GM18858 (cell line): Measurements from ENCODE around the gene CHMP6.

Experiments used
- ATAC-seq: cut with Tn5 transposase; IDR thresholded peaks from one replicate; pipeline ENCODE4 v1.9.1; 2021; ENCODE audit not compliant: unreplicated experiment

CHMP6 gene

GRCh38 chr17:80992077-80992947, 671 bp downstream of the CHMP6 start:
- no peak for ATAC-seq

DNA sequence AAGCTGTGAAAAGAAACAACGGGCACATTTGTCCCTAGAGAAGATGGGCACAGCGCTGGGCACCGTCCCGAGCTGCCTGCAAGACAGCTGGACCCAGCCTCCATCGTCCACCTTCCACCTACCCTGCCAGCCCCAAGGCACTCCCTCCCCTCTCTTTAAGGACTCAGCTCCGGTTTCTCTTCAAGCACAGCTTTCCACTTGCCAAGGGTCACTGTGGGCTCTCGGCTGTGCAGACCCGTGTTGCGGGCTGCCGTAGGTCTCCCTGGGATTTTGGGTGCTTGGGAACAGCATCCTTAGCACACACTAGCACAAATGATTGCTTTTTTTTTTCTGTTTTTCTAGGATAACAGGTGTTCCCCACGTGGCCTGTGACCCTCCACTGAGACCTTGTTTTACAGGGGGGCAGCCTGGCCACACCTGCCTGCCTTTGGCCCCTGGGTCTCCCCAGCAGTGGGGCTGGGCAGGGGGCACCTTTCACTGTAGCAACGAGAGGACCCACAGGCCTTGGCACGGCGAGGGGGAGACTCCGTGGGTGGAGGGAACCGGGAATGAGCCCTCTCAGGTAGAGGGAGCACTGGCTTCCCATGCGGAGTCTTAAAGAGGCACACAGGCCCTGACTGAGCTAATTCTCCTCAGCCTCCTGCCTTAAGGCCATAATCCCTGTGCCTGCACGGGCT, 1.4 kb downstream of the CHMP6 start:
- no peak for ATAC-seq

- ATAC-seq = no peak
Observed at GRCh38 chr17:80995131-80995530, 3.5 kb downstream of the CHMP6 start.

DNA sequence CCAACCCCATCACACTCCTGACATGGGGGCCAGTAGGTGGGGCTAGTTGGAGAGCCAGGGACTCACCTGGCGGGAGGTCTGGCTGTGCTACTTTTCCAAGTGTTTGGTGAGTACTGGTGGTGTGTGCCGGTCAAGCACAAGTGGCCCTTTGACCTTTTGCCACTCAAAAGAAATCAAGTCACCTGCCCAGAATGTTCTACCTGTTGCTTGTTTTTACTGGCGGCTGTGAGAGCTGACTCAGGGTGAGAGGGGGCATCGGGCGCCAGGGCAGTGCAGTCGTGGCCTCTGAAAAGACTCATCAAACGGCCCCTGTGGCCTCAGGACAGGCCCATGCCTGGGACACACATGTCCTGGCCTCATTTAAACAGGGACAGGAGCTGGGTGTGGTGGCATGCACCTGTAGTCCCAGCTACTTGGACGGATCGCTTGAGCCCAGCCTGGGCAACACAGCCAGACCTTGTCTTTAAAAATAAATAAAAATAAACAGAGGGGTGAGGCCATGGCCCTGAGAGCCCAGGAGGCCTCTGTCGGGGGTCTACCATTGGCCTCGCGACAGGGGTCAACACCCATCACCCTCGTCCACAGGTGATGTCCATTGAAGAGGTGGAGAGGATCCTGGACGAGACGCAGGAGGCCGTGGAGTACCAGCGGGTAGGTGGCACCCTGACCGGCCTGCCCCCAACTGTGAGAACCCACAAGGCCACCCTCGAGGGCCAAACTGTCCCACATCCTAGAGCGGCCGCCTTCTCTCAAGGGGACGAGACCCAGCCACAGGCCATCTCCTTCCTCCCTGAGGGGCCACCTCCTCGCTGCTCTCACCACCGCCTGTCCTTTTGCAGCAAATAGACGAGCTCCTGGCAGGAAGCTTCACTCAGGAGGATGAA, 5.0 kb downstream of the CHMP6 start:
- ATAC-seq = no peak

- ATAC-seq = no peak
Observed at GRCh38 chr17:80997424-80998117, 5.9 kb downstream of the CHMP6 start.

GRCh38 chr17:80998118-80998747, 6.6 kb downstream of the CHMP6 start:
- no peak for ATAC-seq

DNA sequence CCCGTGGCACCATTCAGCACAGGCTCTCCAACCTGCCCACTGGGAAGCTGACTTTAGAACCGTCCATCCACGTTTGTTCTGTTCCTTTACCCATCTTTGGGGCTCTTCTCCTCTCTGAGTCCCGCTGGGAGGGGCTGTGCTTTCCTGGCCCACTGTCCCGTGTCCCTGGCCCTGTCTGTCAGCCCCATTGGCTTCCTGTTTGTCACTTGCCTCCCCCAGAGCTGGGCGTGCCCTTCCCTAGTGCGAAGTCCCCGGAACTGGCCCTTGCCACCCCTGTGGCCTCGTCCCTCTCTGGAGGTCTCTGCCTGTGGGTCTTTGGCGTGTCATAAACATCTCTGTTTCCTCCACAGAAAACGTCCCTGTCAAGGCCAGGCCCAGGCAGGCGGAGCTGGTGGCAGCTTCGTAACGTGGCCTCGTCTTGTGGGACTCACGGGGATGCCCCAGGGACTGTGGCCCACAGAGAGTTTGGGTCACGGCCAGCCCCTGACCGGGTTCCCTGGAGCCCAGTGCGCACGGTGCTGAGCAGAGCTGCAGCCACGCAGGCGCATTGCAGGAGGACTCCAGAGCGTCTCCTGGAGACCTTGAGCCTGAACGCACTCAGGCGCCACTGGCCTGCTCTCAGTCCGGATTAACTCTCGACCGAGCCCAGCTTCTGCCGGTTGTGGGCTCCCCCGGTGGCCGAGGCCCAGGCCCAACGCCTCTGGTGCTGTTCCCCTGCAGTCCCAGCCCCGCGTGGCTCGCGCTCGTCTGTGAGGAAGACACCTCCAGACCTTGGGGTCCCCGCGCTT, 7.3 kb downstream of the CHMP6 start:
- ATAC-seq = no peak

GRCh38 chr17:80999536-81000333, 8.1 kb downstream of the CHMP6 start:
- ATAC-seq = no peak

GRCh38 chr17:81000334-81000630, 8.6 kb downstream of the CHMP6 start:
- no peak for ATAC-seq

- no peak for ATAC-seq
Observed at GRCh38 chr17:81000631-81001357, 9.2 kb downstream of the CHMP6 start.

- ATAC-seq = no peak
Observed at GRCh38 chr17:81002013-81002384, 10.4 kb downstream of the CHMP6 start.

- no peak for ATAC-seq
Observed at GRCh38 chr17:81002409-81003361, 11.0 kb downstream of the CHMP6 start.

- ATAC-seq = no peak
Observed at GRCh38 chr17:81003711-81004475, 12.3 kb downstream of the CHMP6 start.

DNA sequence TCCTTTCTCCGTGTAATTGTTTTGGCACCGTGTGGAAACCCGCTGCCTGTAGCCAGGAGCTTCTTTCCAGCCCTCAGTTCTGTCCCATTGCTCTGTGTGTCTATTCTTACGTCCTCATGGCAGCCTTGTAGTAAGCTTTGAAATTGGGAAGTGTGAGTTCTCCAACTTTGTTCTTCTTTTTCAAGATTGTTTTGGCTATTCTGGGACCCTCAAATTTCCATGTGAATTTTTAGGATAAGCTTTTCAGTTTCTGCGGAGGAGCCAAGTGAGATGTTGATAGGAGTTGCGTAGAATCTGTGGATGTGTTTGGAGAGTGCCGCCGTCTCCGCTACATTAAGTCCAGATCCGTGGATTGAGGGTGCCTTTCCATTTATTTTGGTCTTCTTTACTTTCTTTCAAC, 15.2 kb downstream of the CHMP6 start:
- ATAC-seq = no peak

DNA sequence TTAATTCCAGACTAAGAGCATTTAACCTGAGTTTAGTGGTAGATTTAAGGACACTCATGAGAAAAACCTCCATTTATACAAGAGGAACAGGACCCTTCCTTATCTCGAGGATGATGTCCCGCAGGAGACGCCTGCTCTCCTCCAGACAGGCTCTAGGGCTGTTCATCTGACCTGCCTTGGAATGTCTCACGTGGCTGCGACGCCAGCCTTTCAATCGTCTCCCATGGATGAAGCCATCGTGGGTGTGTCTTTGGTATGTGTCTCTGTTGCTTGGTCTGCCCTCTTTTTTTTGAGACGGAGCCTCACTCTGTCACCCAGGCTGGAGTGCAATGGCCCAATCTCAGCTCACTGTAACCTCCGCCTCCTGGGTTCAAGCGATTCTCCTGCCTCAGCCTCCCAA, 16.5 kb downstream of the CHMP6 start:
- no peak for ATAC-seq

GRCh38 chr17:81009136-81009535, 17.5 kb downstream of the CHMP6 start:
- no peak for ATAC-seq

GRCh38 chr17:81010935-81011334, 19.3 kb downstream of the CHMP6 start:
- no peak for ATAC-seq
